Measurements from ENCODE around the gene ANTKMT. TPM values are rescaled to one million over a fixed set of nuclear protein-coding genes. Genes with fewer than 3 reads are reported as not detected.

The ANTKMT gene
- total RNA-seq, 1 experiment from 2014 or later, result 55.0 TPM

- Histone ChIP-seq H3K9me3 (ENCODE audit: insufficient read depth, low read depth) (no peaks in the 10 kb centered on the region), H3K36me3 (ENCODE audit: low read depth) (no peaks in the 10 kb centered on the region), H3K27me3 (ENCODE audit: insufficient read depth, low read depth) (no peaks in the 10 kb centered on the region), H3K9me2 (ENCODE audit: insufficient read depth) (no peaks in the 10 kb centered on the region), H3F3A (ENCODE audit: insufficient read depth, low read depth) (peaks cover 20% of the 10 kb centered on the region), H2AFZ (peak overlapping the region; percentile 74), H4K20me1 (ENCODE audit: insufficient read depth) (peaks cover 4% of the 10 kb centered on the region; the same call in 1 of the 2 replicates), H3K27ac (no peak overlapping the region), H3K4me3 (peak overlapping the region; percentile 93), H3K4me2 (peak overlapping the region; percentile 99), H3K4me1 (replicated peaks; ENCODE audit: insufficient read depth) (no peaks in the 10 kb centered on the region), H3K79me2 (ENCODE audit: low read depth) (no peaks in the 10 kb centered on the region)
- BruUV-seq (replicated peaks), result TSS peak; percentile 33
- ChIA-PET CTCF (interaction anchor here (0.6 to 1.0 kb wide), 2 partner anchors 15 to 34 kb away, joined by 3 to 4 read pairs; no protein-coding TSS in a partner anchor), POLR2A (ENCODE audit: unreplicated experiment) (interaction anchor here (0.5 to 1.0 kb wide), 9 partner anchors 8 to 374 kb away, joined by 3 to 26 read pairs (median 6); partner anchors contain the start of genes METRN, MSLN and RPUSD1)
- intact Hi-C loops (cut with micrococcal nuclease; ENCODE audit: unreplicated experiment), result no loop called here
- peak; percentile 31 to 40 for DNase-seq
- TF ChIP-seq EZH2 (IDR thresholded peaks at IDR 0.05; ENCODE audit: low read depth) (no peak), CTCF (conservative IDR thresholded peaks at IDR 0.05) (no peak)
Observed at GRCh38 chr16:727291-727977, 6.5 kb downstream of the ANTKMT start.

GRCh38 chr16:728131-728889 is 7.4 kb downstream of the ANTKMT start:
- H3K36me3 ChIP-seq (ENCODE audit: low read depth), result no peaks in the 10 kb centered on the region
- no peaks in the 10 kb centered on the region for H3K9me2 ChIP-seq (ENCODE audit: insufficient read depth)
- ChIA-PET POLR2A (ENCODE audit: unreplicated experiment) (interaction anchor here (0.5 to 1.0 kb wide), 10 partner anchors 8 to 375 kb away, joined by 3 to 26 read pairs (median 5); partner anchors contain the start of genes METRN, MSLN and RPUSD1), CTCF (interaction anchor here (0.6 to 1.0 kb wide), 2 partner anchors 16 to 33 kb away, joined by 3 to 4 read pairs; no protein-coding TSS in a partner anchor)
- no peak for TF ChIP-seq EZH2 (IDR thresholded peaks at IDR 0.05; ENCODE audit: low read depth)
- TF ChIP-seq CTCF (conservative IDR thresholded peaks at IDR 0.05), result no peak
- H3K4me2 ChIP-seq, result peak overlapping the region; percentile 99
- intact Hi-C loops (cut with micrococcal nuclease; ENCODE audit: unreplicated experiment), result loop anchor here (1.0 kb wide), 1 partner anchor 12 kb away; the partner anchor contains the start of gene CIAO3
- no peaks in the 10 kb centered on the region for H3K79me2 ChIP-seq (ENCODE audit: low read depth)
- peaks cover 25% of the 10 kb centered on the region for H3F3A ChIP-seq (ENCODE audit: insufficient read depth, low read depth)
- no peak overlapping the region for H2AFZ ChIP-seq
- no TSS peak for BruUV-seq (replicated peaks)
- peak; percentile 70 to 87 for DNase-seq
- no peaks in the 10 kb centered on the region for H3K4me1 ChIP-seq (replicated peaks; ENCODE audit: insufficient read depth)
- H3K27me3 ChIP-seq (ENCODE audit: insufficient read depth, low read depth), result no peaks in the 10 kb centered on the region
- H4K20me1 ChIP-seq (ENCODE audit: insufficient read depth), result peaks cover 4% of the 10 kb centered on the region; the same call in 1 of the 2 replicates
- no peaks in the 10 kb centered on the region for H3K9me3 ChIP-seq (ENCODE audit: insufficient read depth, low read depth)
- H3K27ac ChIP-seq, result no peak overlapping the region
- peak overlapping the region; percentile 93; the same call in 1 of the 2 replicates for H3K4me3 ChIP-seq

Data from PC-9 (cell line).